ENCODE measurements around the gene COBLL1.

DNA sequence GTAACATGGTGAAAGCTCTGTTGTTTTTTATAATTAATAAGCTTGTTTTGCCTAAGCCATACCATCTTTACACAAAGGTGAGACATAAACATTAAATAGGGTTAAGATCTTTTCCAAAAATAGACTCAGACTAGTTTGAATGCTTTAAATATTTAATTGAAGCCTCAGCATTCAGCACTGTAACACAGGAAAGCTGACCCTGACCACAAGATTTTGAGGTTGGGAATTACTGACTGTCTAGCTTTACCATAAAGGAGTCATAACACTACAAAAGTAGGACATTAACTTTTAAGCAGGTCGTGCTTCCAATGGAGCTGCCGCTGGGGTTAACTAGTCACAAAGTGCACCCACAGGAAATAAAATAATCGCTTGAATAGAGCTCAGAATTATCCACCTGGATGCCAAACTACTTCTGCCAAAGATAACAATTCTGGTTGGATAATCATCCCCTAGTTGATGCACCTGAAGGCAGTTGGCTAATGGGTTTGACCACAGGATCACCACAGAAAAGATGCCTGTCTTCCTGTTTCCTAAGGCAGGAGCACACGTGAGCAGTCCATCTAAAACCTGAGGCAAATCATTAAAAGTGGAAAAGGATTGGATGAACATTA, 106.2 kb downstream of the COBLL1 start:
- TF ChIP-seq CTCF (optimal IDR thresholded peaks at IDR 0.05 in 1 of 3, IDR thresholded peaks at IDR 0.05 in 1 of 3, conservative IDR thresholded peaks at IDR 0.05 in 1 of 3; ENCODE audit: extremely low read depth in 1 of 3, insufficient read depth in 2 of 3, low read length in 3 of 3) (no peak), EZH2 (IDR thresholded peaks at IDR 0.05; ENCODE audit: low read length) (no peak)
